BJ (cell line): ENCODE results near the gene IFFO2. TPM values are rescaled to one million over a fixed set of nuclear protein-coding genes. Genes with fewer than 3 reads are reported as not detected.

ENCODE experiments used
- CTCF ChIA-PET: fragments of 350-600 bp; formaldehyde crosslinking; extraction: SDS; loops from one replicate; lab custom pipeline; 2021; ENCODE audit warnings: antibody characterized with exemption, inconsistent platforms; lab: Yijun Ruan, JAX
- POLR2A ChIA-PET: fragments of 300-600 bp; sonication (Branson Sonifier 250); formaldehyde crosslinking; extraction: SDS; loops from one replicate; lab custom pipeline; 2021; ENCODE audit warnings: antibody characterized with exemption; lab: Charles Lee
- DNase-seq: peaks from one replicate; pipeline ENCODE4 v3.0.0-alpha.2; 2011; ENCODE audit warnings: low read depth
- H3K27me3 ChIP-seq: 2 replicates; pipeline ENCODE4 v1.6.0; 2011; ENCODE audit warnings: low read length; ENCODE audit not compliant: control insufficient read depth, insufficient read depth
- H3K36me3 ChIP-seq: 2 replicates; pipeline ENCODE4 v1.5.1; 2011; ENCODE audit warnings: low read length; ENCODE audit not compliant: control insufficient read depth, insufficient read depth
- H3K4me3 ChIP-seq: 2 replicates; pipeline ENCODE4 v1.5.1; 2011; ENCODE audit warnings: low read depth, mild to moderate bottlenecking, control low read depth, low read length
- CTCF ChIP-seq: IDR thresholded peaks from 2 replicates; pipeline ENCODE4 v1.5.1; 2011; ENCODE audit warnings: low read depth, mild to moderate bottlenecking, control low read depth, inconsistent platforms, low read length, moderate library complexity; ENCODE audit not compliant: insufficient read depth
- polyA plus RNA-seq: library from polyadenylated mRNA; depleted of rRNA; stranded (reverse); fragments of >200 nt; gene quantifications from 2 replicates; pipeline ENCODE4 v1.2.3, GENCODE V29; 2011

The IFFO2 gene
- polyA plus RNA-seq, 1 experiment: 15.0 TPM

- no peak for TF ChIP-seq CTCF
- ChIA-PET POLR2A (interaction anchor here (0.6 kb wide), 1 partner anchor 133 kb away, joined by 3 read pairs; no protein-coding TSS in a partner anchor), CTCF (interaction anchor here (0.9 to 8.1 kb wide), 6 partner anchors 7 to 198 kb away, joined by 3 to 87 read pairs (median 7); no protein-coding TSS in a partner anchor)
- Histone ChIP-seq H3K27me3 (no peaks in the 10 kb centered on the region), H3K4me3 (no peak overlapping the region), H3K36me3 (peaks cover 22% of the 10 kb centered on the region)
- no peak for DNase-seq
These were observed 41.1 kb downstream of the IFFO2 start for GRCh38 chr1:18915341-18915740.

- ChIA-PET POLR2A (no interaction called here), CTCF (interaction anchor here (0.7 to 8.1 kb wide), 59 partner anchors 8 to 316 kb away, joined by 3 to 87 read pairs (median 7); partner anchors contain the start of genes ALDH4A1 and IFFO2)
- Histone ChIP-seq H3K4me3 (no peak overlapping the region), H3K36me3 (peaks cover 32% of the 10 kb centered on the region), H3K27me3 (no peaks in the 10 kb centered on the region)
- DNase-seq: no peak
- peak; percentile 100 for TF ChIP-seq CTCF
These were observed 43.2 kb downstream of the IFFO2 start for GRCh38 chr1:18913065-18913835.

GRCh38 chr1:18912550-18912949 lies 43.9 kb downstream of the IFFO2 start:
- no peak overlapping the region for H3K4me3 ChIP-seq
- H3K27me3 ChIP-seq: no peaks in the 10 kb centered on the region
- CTCF ChIA-PET: interaction anchor here (0.8 to 8.1 kb wide), 52 partner anchors 8 to 315 kb away, joined by 3 to 87 read pairs (median 8); partner anchors contain the start of genes ALDH4A1 and IFFO2
- H3K36me3 ChIP-seq: peaks cover 32% of the 10 kb centered on the region
- DNase-seq: no peak
- no peak for TF ChIP-seq CTCF
- POLR2A ChIA-PET: no interaction called here

GRCh38 chr1:18908911-18909771 lies 47.3 kb downstream of the IFFO2 start:
- H3K36me3 ChIP-seq: peaks cover 28% of the 10 kb centered on the region
- no peak for DNase-seq
- H3K4me3 ChIP-seq: no peak overlapping the region
- ChIA-PET CTCF (interaction anchor here (0.8 to 8.1 kb wide), 16 partner anchors 13 to 238 kb away, joined by 3 to 87 read pairs (median 12); partner anchors contain the start of gene IFFO2), POLR2A (no interaction called here)
- TF ChIP-seq CTCF: no peak
- no peaks in the 10 kb centered on the region for H3K27me3 ChIP-seq
